HCT116 (cell line): ENCODE data around the gene PRPF38A. TPM values are rescaled to one million over a fixed set of nuclear protein-coding genes. Genes with fewer than 3 reads are reported as not detected.

ENCODE experiments used
- ATAC-seq: fragments of 200-7000 bp; cut with Tn5 transposase; 2 replicates; pipeline ENCODE4 v1.9.1; 2020; ENCODE audit warnings: mild to moderate bottlenecking, moderate library complexity
- BruUV-seq: library from RNA; stranded (reverse); fragments of 400-500 nt; replicated peaks from 2 replicates; lab custom pipeline; 2021; lab: Mats Ljungman, UMichigan
- CTCF ChIA-PET: fragments of 300-600 bp; sonication (Branson Sonifier 250); formaldehyde crosslinking; loops from one replicate; lab custom pipeline; 2021; ENCODE audit warnings: antibody characterized with exemption; lab: Charles Lee
- POLR2A ChIA-PET: fragments of 300-600, 350-600 bp; sonication (Branson Sonifier 250); formaldehyde crosslinking; loops from one replicate; lab custom pipeline; 2021; ENCODE audit warnings: antibody characterized with exemption; lab: Charles Lee
- RAD21 ChIA-PET, 2 experiments: fragments of 300-600 bp; sonication (Branson Sonifier 250); formaldehyde crosslinking; loops; one replicate each; lab custom pipeline; 2023; ENCODE audit warnings: low total read pairs in 2 of 2; ENCODE audit not compliant: uncharacterized antibody in 2 of 2, unreplicated experiment in 2 of 2, low non-redundant PET in 1 of 2; lab: Charles Lee
- DNase-seq: peaks from one replicate; pipeline ENCODE4 v3.0.0-alpha.2; 2010; ENCODE audit warnings: low read depth, low spot score
- H2AFZ ChIP-seq: fragments of 200-600 bp; shearing (Covaris generic), sonication (generic); 2 replicates; pipeline ENCODE4 v1.6.1; 2017; ENCODE audit warnings: low read depth, mixed run types, mixed read lengths, antibody characterized with exemption, low read length; ENCODE audit not compliant: poor library complexity, severe bottlenecking
- H3K27ac ChIP-seq: 2 replicates; pipeline ENCODE4 v1.5.1; 2012; ENCODE audit warnings: low read depth, low read length
- H3K27me3 ChIP-seq: fragments of 200-600 bp; sonication (generic); 2 replicates; pipeline ENCODE4 v1.6.1; 2016; ENCODE audit warnings: mixed run types, low read length, mixed read lengths; ENCODE audit not compliant: insufficient read depth
- H3K36me3 ChIP-seq, 2 experiments: fragments of 200-500 bp in 1 of 2; fragments of 200-600 bp in 1 of 2; sonication (Bioruptor generic) in 1 of 2; sonication (generic) in 1 of 2; 2 replicates each; pipeline versions ENCODE4 v1.5.1 to v1.6.1; 2014 to 2016; ENCODE audit warnings: low read length in 2 of 2, inconsistent platforms in 1 of 2, mixed read lengths in 1 of 2, mixed run types in 1 of 2; ENCODE audit not compliant: insufficient read depth in 2 of 2, control insufficient read depth in 1 of 2
- H3K4me1 ChIP-seq, 2 experiments: fragments of 200-600 bp in 1 of 2; sonication (generic) in 1 of 2; 2 replicates each; pipeline versions ENCODE4 v1.5.1 to v1.6.1; 2012 to 2017; ENCODE audit warnings: low read length in 2 of 2, inconsistent platforms in 1 of 2, mild to moderate bottlenecking in 1 of 2, mixed read lengths in 1 of 2, mixed run types in 1 of 2, moderate library complexity in 1 of 2; ENCODE audit not compliant: insufficient read depth in 2 of 2, control insufficient read depth in 1 of 2
- H3K4me2 ChIP-seq: fragments of 200-600 bp; sonication (generic); 2 replicates; pipeline ENCODE4 v1.6.1; 2017; ENCODE audit warnings: mixed run types, low read length, mixed read lengths
- H3K4me3 ChIP-seq, 2 experiments: fragments of 200-600 bp in 1 of 2; sonication (generic) in 1 of 2; replicated peaks in 1 of 2; 2 replicates each; pipeline ENCODE4 v1.5.1; 2011 to 2016; ENCODE audit warnings: low read length in 2 of 2, control low read depth in 1 of 2, low read depth in 1 of 2, mild to moderate bottlenecking in 1 of 2, mixed read lengths in 1 of 2, mixed run types in 1 of 2
- H3K79me2 ChIP-seq: fragments of 200-600 bp; sonication (generic); 2 replicates; pipeline ENCODE4 v1.6.1; 2017; ENCODE audit warnings: mild to moderate bottlenecking, mixed run types, low read length, moderate library complexity, mixed read lengths; ENCODE audit not compliant: insufficient read depth
- H3K9ac ChIP-seq: fragments of 200-600 bp; sonication (generic); 2 replicates; pipeline ENCODE4 v1.6.1; 2016; ENCODE audit warnings: low read length, mixed read lengths
- H3K9me2 ChIP-seq: fragments of 200-600 bp; sonication (generic), shearing (Covaris generic); 2 replicates; pipeline ENCODE4 v1.6.1; 2017; ENCODE audit warnings: mixed run types, mild to moderate bottlenecking, moderate library complexity; ENCODE audit not compliant: insufficient read depth
- H3K9me3 ChIP-seq, 2 experiments: fragments of 200-500 bp in 1 of 2; fragments of 200-600 bp in 1 of 2; sonication (Bioruptor generic) in 1 of 2; sonication (generic) in 1 of 2; 2 replicates each; pipeline ENCODE4 v1.6.1; 2014 to 2017; ENCODE audit warnings: low read length in 2 of 2, mixed read lengths in 2 of 2, inconsistent platforms in 1 of 2, low read depth in 1 of 2, mild to moderate bottlenecking in 1 of 2, mixed run types in 1 of 2, moderate library complexity in 1 of 2; ENCODE audit not compliant: control insufficient read depth in 1 of 2, insufficient read depth in 1 of 2
- H4K20me1 ChIP-seq: fragments of 200-600 bp; sonication (generic), shearing (Covaris generic); 2 replicates; pipeline ENCODE4 v1.6.1; 2017; ENCODE audit warnings: mixed run types, mild to moderate bottlenecking, moderate library complexity; ENCODE audit not compliant: insufficient read depth
- ATF3 ChIP-seq: IDR thresholded peaks from 2 replicates; pipeline ENCODE4 v1.6.1; 2012
- CBX3 ChIP-seq: IDR thresholded peaks from 2 replicates; pipeline ENCODE4 v1.6.1; 2012; ENCODE audit warnings: low read depth
- CTCF ChIP-seq, 3 experiments: fragments of 200-600 bp in 1 of 3; sonication (generic) in 1 of 3; IDR thresholded peaks in 2 of 3; conservative IDR thresholded peaks in 1 of 3; 2 replicates each; pipeline ENCODE4 v1.5.1; 2012 to 2017; ENCODE audit warnings: low read depth in 2 of 3, low read length in 2 of 3, antibody characterized with exemption in 1 of 3, borderline replicate concordance in 1 of 3, control low read depth in 1 of 3, mild to moderate bottlenecking in 1 of 3, mixed read lengths in 1 of 3, mixed run types in 1 of 3, moderate library complexity in 1 of 3; ENCODE audit not compliant: insufficient read depth in 1 of 3
- EGR1 ChIP-seq: IDR thresholded peaks from 2 replicates; pipeline ENCODE4 v1.6.1; 2012; ENCODE audit warnings: low read depth
- EZH2 ChIP-seq: fragments of 200-600 bp; sonication (generic); IDR thresholded peaks from 2 replicates; pipeline ENCODE4 v1.6.1; 2017; ENCODE audit warnings: antibody characterized with exemption, mixed run types
- EZH2phosphoT487 ChIP-seq: fragments of 200-600 bp; IDR thresholded peaks from 2 replicates; pipeline ENCODE4 v1.6.1; 2018; ENCODE audit warnings: antibody characterized with exemption, borderline replicate concordance
- FOSL1 ChIP-seq: IDR thresholded peaks from 2 replicates; pipeline ENCODE4 v1.6.1; 2012; ENCODE audit warnings: low read depth
- JUND ChIP-seq: IDR thresholded peaks from 2 replicates; pipeline ENCODE4 v1.6.1; 2012
- MAX ChIP-seq: IDR thresholded peaks from 2 replicates; pipeline ENCODE4 v1.6.1; 2012
- POLR2A ChIP-seq: IDR thresholded peaks from 2 replicates; pipeline ENCODE4 v1.7.0; 2011; ENCODE audit warnings: borderline replicate concordance; ENCODE audit not compliant: insufficient read depth, insufficient read length; ENCODE audit errors: extremely low read depth
- POLR2AphosphoS5 ChIP-seq: IDR thresholded peaks from 2 replicates; pipeline ENCODE4 v1.6.1; 2011; ENCODE audit warnings: mild to moderate bottlenecking, low read depth, low read length, moderate library complexity
- RAD21 ChIP-seq: IDR thresholded peaks from 2 replicates; pipeline ENCODE4 v1.6.1; 2012; ENCODE audit warnings: low read depth, mild to moderate bottlenecking
- REST ChIP-seq: IDR thresholded peaks from 2 replicates; pipeline ENCODE4 v1.6.1; 2012; ENCODE audit warnings: low read depth
- SIN3A ChIP-seq: IDR thresholded peaks from 2 replicates; pipeline ENCODE4 v1.6.1; 2012; ENCODE audit warnings: low read depth
- TCF7L2 ChIP-seq: IDR thresholded peaks from 2 replicates; pipeline ENCODE4 v1.7.0; 2011; ENCODE audit warnings: borderline replicate concordance, inconsistent platforms; ENCODE audit not compliant: insufficient read depth, insufficient read length; ENCODE audit errors: extremely low read depth
- YY1 ChIP-seq: IDR thresholded peaks from 2 replicates; pipeline ENCODE4 v1.6.1; 2011; ENCODE audit warnings: low read length, low read depth, moderate library complexity, mild to moderate bottlenecking; ENCODE audit not compliant: insufficient replicate concordance; ENCODE audit errors: extremely low read depth
- ZBTB33 ChIP-seq: IDR thresholded peaks from 2 replicates; pipeline ENCODE4 v1.6.1; 2011; ENCODE audit warnings: mild to moderate bottlenecking, low read length, moderate library complexity; ENCODE audit not compliant: insufficient replicate concordance; ENCODE audit errors: extremely low read depth
- ZFX ChIP-seq: fragments of 450-650 bp; IDR thresholded peaks from 2 replicates; pipeline ENCODE4 v1.6.1; 2017
- ZNF274 ChIP-seq: fragments of 200-500 bp; sonication (Bioruptor generic); IDR thresholded peaks from 2 replicates; pipeline ENCODE4 v1.6.1; 2014; ENCODE audit warnings: mild to moderate bottlenecking, low read depth, low read length, inconsistent platforms
- intact Hi-C: fragments of 100-400 bp; cut with micrococcal nuclease; formaldehyde crosslinking; loops from 2 replicates; pipeline ENCODE4 v1.10.0; 2022
- total RNA-seq: library from RNA; stranded (reverse); gene quantifications from one replicate; pipeline ENCODE4 v1.2.1, GENCODE V29; 2021; ENCODE audit not compliant: unreplicated experiment

PRPF38A gene
- total RNA-seq, 1 experiment from 2014 or later: 50.2 TPM

- no peaks in the 10 kb centered on the region for H3K9me3 ChIP-seq
- no peak overlapping the region for H3K27ac ChIP-seq
- no peak overlapping the region for H3K4me2 ChIP-seq
- H3K4me3 ChIP-seq: no peak overlapping the region
- no peaks in the 10 kb centered on the region for H3K79me2 ChIP-seq
- no peaks in the 10 kb centered on the region for H4K20me1 ChIP-seq
- ATAC-seq: no peak
- no TSS peak for BruUV-seq
- no peaks in the 10 kb centered on the region for H3K4me1 ChIP-seq
- no peak for DNase-seq
- H3K9me2 ChIP-seq: no peaks in the 10 kb centered on the region
- intact Hi-C loops: no loop called here
- no peak overlapping the region for H3K9ac ChIP-seq
- TF ChIP-seq ZNF274 (no peak), FOSL1 (no peak), SIN3A (no peak), EZH2 (no peak), YY1 (no peak), REST (no peak), TCF7L2 (no peak), CTCF (IDR thresholded peaks at IDR 0.05 in 2 of 3, conservative IDR thresholded peaks at IDR 0.05 in 1 of 3; ENCODE audit: borderline replicate concordance in 1 of 3, insufficient read depth in 1 of 3, low read depth in 2 of 3, low read length in 2 of 3) (no peak), ZFX (no peak), JUND (no peak), ZBTB33 (no peak), POLR2A (no peak), MAX (no peak), EZH2phosphoT487 (no peak), RAD21 (no peak), ATF3 (no peak), POLR2AphosphoS5 (no peak), CBX3 (no peak), EGR1 (no peak)
- H3K36me3 ChIP-seq: no peaks in the 10 kb centered on the region
- ChIA-PET POLR2A (no interaction called here), CTCF (no interaction called here), RAD21 (no interaction called here)
- no peaks in the 10 kb centered on the region for H3K27me3 ChIP-seq
- H2AFZ ChIP-seq: no peak overlapping the region
Observed at GRCh38 chr1:52463891-52464290, 59.5 kb downstream of the PRPF38A start.
